WI38 (cell line): ENCODE data around the gene COL5A1.

Experiments
- H3K4me3 ChIP-seq: 2 replicates; pipeline ENCODE4 v1.5.1; 2011; ENCODE audit warnings: low read depth, mild to moderate bottlenecking, control low read depth, low read length
- TF ChIP-seq, protein P1 (sequence below): IDR thresholded peaks from 2 replicates; pipeline ENCODE4 v1.5.1; 2012; ENCODE audit warnings: low read depth, mild to moderate bottlenecking, control low read depth, low read length

The COL5A1 gene

DNA sequence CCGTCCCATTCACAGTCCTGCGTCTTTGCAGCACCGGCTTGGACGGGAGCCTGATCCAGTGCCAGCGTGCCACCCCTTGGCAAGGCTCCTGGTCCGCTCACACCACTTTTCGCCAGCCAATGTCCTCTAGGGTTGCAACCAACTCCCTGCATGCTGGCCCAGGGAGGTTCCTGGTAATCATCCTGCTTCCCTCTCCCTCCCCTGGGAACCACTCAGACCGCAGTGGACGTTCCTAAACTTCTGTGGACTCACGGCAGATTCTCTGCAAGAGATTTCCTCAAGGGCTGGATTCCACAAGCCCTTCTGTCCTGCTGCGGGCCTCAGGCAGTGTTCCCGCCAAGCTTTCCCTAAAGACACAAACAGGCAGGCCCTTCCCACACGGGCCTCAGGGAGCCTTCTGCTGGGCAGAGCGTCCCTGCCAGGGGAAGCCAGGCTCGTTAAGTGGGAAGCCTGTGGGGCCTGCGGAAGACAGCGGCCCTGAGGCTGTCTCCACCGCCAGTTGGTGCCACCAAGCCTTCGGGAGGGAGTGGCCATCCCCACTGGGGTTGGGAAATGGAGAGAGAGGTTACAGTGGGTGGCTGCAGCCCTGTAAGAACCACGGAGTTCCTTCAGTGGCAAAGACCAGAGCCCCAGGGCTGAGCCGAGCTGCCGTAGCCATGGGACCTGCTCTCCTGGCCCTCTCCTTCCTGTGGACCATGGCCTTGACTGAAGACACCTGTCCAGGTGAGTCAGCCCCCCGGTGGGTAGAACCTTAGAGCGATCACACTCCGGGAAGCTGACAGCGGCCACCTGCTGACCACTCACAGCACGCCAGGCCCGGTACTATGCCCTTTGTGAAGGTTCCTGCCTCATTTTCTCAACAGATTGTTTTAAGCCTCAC, 222.6 kb downstream of the COL5A1 start:
- TF ChIP-seq, protein P1, sequence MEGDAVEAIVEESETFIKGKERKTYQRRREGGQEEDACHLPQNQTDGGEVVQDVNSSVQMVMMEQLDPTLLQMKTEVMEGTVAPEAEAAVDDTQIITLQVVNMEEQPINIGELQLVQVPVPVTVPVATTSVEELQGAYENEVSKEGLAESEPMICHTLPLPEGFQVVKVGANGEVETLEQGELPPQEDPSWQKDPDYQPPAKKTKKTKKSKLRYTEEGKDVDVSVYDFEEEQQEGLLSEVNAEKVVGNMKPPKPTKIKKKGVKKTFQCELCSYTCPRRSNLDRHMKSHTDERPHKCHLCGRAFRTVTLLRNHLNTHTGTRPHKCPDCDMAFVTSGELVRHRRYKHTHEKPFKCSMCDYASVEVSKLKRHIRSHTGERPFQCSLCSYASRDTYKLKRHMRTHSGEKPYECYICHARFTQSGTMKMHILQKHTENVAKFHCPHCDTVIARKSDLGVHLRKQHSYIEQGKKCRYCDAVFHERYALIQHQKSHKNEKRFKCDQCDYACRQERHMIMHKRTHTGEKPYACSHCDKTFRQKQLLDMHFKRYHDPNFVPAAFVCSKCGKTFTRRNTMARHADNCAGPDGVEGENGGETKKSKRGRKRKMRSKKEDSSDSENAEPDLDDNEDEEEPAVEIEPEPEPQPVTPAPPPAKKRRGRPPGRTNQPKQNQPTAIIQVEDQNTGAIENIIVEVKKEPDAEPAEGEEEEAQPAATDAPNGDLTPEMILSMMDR = no peak

DNA sequence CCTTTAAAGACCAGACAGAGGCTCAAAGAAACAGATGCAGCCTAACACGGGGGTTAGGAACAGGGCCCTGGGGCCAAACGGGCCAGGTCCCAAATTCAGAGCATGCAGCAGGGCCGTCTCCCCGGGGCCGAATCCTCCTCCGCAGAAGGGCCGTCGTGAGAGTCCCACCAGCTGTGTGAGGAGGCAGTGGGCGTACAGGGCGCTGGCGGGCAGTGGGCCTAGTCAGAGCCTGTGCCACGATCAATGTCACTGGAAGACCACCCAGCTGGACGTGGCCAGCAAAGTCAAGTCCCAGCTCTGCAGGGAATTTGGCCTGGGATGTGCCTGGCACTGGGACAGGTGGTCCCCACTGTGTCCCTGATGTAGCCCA, 223.2 kb downstream of the COL5A1 start:
- H3K4me3 ChIP-seq = no peak overlapping the region
- TF ChIP-seq, protein P1 = no peak

More for the DNA sequence above, 222.6 kb downstream of the COL5A1 start:
- H3K4me3 ChIP-seq = no peak overlapping the region

DNA sequence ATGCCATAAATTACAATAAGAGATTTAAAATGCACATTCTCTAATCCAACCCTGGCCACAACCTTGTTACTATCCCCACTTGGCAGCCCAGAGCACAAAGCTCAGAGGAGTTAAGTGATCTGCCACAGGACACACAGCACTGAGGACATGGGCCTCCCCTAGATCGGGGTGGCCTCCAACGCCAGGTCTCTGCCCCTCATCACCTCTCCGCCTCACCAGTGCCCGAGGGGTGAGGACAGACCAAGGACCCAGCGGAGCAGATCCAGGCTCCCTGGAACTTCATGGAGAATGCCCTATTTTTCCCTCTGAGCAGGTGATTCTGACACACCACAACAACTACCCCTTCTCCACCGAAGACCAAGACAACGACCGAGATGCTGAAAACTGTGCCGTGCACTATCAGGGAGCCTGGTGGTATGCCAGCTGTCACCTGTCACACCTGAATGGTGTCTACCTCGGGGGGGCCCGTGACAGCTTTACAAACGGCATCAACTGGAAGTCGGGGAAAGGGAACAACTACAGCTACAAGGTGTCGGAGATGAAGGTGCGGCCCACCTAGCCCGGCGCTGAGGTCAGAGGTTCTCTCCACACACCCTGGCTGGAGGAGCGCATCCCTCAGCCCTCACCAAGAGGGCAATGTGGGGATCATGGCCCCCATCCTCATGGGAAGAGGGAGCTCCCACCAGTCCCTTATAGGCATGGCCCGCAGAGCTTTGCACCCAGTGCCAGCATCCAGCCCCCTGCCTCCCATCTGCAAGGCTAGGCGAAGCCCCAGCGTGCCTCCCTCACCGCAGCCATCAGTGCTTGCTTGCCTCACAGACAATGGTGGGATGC, 226.5 kb downstream of the COL5A1 start:
- no peak overlapping the region for H3K4me3 ChIP-seq
- TF ChIP-seq, protein P1 = no peak

DNA sequence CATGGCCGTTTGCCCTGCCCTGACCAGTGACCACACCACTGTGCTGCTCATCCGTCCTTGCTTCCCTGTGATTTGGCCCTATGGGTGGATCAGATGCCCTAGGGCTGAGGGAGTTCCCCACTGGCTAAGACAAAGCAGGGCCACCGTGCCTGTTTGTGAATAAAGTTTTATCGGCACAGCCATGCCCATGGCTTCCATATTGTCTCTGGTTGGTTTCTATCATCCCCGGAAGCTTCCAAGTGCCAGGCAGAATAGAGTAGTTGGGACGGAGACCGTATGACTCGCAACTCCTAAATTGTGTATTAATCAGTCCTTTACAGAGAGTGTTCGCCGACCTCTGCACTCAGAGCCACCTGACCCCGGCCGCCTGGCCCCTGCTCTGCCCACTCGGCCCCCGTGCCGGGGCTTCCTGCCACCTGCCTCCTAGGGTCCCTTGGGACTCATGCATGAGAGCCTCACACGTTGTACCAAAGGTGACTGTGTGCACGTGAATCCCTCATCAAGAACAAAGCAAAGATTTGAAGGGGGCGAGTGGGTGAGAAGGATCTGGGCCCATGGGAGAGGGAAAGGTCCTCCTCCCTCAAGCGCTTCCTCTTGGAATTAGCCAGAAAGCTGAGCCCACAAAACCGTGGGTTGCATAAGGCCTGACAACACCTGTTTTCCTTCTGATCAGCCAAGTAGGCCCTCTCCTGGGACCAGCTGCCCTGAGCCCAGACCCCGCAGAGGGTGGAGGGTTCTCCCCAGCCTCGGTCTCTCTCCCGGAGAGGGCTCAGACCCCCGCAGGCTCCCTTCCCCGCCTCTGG, 227.3 kb downstream of the COL5A1 start:
- TF ChIP-seq, protein P1 = no peak
- no peak overlapping the region for H3K4me3 ChIP-seq

DNA sequence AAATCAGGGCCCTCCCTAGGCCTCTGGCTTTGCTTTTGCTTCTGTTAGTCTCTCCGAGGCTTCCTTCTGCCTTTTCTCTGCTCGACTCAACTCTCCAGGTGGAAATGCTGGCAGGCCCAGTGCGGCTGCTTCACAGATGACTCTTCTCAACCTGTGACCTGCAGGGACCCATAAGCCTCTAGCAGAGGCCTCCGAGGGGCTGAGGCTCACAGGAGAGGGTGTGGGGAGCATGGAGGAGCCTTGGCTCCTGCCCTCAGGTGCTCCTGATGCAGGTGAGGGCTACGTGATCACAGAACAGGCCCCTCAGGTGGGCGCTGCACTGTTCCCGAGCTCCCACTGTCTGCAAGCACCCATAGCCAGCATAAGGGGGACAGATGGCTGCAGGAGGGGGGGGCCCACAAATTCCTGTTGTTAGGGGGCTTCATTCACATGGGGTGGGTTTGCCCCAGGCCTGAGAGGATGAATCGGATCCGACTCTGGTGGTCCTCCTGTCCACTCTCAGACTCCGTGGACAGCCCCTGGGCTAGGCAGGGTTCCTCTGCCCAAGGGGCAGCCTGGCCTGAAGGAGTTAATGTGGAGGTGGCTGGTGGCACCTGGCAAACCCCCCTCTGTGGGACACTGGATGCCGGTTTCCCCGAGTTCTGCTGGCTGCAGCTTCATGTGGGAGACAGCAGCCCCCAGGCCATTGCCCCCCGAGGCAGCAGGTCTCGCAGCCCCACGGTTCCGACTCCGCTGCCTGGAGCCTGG, 228.1 kb downstream of the COL5A1 start:
- TF ChIP-seq, protein P1 = no peak

DNA sequence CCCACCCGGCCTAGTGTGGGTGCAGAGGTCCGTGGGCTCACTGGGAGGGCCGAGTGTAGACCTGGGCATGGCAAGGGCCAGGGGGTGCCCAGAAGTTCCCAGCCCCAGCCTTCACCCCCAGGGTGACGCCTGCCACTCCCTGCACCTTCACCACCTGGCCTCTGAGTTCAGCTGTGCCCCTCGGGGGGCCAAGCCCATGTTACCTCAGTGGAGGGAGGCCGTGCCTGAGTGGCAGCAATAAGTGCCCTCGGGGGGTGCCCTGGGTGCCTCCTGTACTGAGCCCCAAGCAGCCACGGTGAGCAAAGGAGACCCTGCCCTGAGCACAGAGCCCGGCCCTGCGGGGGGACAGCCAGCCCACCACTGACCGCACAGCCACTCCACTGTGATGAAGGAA, 228.7 kb downstream of the COL5A1 start:
- TF ChIP-seq, protein P1 = no peak

More for the DNA sequence above, 228.1 kb downstream of the COL5A1 start:
- no peak overlapping the region for H3K4me3 ChIP-seq

More for the DNA sequence above, 228.7 kb downstream of the COL5A1 start:
- no peak overlapping the region for H3K4me3 ChIP-seq
